ENCODE results near the gene IVD.

Gene IVD

GRCh38 chr15:40377606-40378005 lies 28.0 kb upstream of the IVD start:
- no peak for DNase-seq (ENCODE audit: low spot score)

DNA sequence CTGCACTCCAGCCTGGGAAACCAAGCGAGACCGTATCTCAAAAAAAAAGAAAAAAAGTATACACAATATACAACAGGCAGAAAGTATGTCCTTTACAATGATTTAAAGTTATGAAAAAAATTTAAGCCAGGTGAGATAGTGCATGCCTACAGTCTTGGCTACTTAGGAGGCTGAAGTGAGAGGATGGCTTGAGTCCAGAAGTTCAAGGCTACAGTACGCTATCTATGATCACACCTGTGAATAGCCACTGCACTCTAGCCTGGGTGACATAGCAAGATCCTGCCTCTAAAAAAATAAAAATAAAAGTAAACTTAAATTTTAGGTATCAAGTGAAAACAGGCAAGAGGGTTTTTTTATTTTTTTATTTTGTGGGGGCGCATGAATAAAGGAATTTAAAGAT lies 26.2 kb upstream of the IVD start:
- no peak for DNase-seq (ENCODE audit: low spot score)

DNA sequence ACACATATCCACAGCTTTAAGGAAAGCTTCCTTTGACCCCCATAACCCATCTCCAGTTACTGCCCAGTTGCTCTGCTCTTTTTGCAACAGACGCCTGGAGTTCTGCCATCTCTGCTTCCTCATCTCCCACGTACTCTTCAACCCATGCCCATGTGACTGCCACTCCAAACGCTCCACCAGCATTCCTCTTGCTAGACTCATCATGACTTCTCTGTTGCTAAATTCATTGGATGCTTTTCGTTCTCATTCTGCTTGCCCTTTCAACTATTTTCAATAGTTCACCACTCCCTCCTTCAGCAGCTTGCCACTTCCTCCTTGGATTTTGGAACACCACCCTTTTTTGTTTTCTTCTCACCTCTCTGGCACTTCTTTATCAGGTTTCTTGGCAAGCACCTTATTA lies 25.7 kb upstream of the IVD start:
- DNase-seq (ENCODE audit: low spot score): no peak

GRCh38 chr15:40380636-40381035 lies 25.0 kb upstream of the IVD start:
- DNase-seq (ENCODE audit: low spot score): no peak

- no peak for DNase-seq (ENCODE audit: low spot score)
Measured at GRCh38 chr15:40381818-40382529, 23.6 kb upstream of the IVD start.

- peak; percentile 97 for DNase-seq (ENCODE audit: low spot score)
Measured at GRCh38 chr15:40382580-40383456, 22.8 kb upstream of the IVD start, which contains the start of gene KNSTRN. TSS of gene KNSTRN (plus strand) at chr15:40382721. CDS start at chr15:40382836, 115 bp downstream.

- DNase-seq (ENCODE audit: low spot score): no peak
Measured at GRCh38 chr15:40386480-40386879, 19.1 kb upstream of the IVD start.

DNA sequence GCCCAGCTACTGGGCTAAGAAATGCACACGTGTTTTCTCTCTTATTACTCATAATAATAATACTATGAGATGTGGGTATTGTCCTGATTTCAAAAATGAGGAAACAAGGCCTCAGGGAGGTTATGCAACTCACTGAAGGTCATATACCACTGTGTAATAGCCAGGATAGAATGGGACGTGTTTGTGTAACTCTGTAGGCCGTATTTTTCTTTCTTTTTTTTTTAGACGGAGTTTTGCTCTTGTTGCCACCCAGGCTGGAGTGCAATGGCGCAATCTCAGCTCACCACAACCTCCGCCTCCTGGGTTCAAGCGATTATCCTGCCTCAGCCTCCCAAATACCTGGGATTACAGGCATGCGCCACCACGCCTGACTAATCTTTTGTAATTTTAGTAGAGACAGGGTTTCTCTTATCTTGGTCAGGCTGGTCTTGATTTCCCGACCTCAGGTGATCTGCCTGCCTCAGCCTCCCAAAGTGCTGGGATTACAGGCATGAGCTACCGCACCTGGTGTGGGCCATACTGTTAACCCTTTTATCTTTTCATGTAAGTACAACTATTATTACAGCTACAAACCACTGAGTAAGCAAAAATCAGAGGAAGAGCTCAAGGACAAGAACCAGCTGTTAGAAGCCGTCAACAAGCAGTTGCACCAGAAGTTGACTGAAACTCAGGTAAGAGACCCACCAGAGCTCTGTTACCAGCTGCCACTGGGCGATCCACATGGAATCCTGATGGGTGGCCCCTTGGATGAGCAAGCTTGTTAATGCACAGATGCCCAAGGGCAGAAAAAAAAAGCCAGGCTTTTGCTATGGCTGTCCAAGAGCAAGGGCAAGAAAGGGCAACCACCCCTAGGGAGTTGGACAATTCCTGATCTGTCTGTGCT lies 16.4 kb upstream of the IVD start:
- no peak for DNase-seq (ENCODE audit: low spot score)

DNA sequence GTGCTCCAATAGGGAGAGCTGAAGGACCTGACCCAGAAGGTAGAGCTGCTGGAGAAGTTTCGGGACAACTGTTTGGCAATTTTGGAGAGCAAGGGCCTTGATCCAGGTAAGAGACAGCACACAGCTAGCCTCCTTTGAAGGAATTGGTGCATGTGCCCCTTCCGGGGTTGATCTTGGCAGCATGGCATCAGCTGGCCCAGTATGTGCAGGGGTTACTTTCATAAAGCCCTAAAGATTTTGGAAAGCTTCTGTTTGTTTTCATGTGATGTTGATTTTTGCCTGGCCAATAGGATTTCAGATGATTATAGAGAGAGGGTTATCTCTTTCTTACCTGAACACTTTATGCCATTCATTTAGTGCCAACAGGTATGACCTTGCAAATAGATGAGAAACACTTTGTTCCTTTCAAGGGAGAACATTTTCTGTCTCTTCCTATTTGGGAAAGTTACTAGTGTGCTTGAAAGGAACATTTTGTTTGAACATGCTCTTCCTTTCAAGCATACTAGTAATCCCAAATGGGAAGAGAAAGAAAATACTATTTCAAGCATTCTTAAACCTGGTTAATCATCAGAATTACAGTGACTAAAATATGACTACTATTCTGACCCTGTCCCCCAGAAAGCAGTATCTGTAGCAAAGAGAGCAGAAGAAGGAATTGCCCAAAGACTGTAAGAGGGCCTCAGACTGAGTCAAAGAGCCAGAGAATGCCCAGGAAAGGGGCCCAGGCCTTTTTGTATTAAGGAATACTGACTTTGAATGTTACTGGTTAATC lies 15.6 kb upstream of the IVD start:
- DNase-seq (ENCODE audit: low spot score): no peak

- DNase-seq (ENCODE audit: low spot score): no peak
Measured at GRCh38 chr15:40392986-40393948, 12.3 kb upstream of the IVD start.

DNA sequence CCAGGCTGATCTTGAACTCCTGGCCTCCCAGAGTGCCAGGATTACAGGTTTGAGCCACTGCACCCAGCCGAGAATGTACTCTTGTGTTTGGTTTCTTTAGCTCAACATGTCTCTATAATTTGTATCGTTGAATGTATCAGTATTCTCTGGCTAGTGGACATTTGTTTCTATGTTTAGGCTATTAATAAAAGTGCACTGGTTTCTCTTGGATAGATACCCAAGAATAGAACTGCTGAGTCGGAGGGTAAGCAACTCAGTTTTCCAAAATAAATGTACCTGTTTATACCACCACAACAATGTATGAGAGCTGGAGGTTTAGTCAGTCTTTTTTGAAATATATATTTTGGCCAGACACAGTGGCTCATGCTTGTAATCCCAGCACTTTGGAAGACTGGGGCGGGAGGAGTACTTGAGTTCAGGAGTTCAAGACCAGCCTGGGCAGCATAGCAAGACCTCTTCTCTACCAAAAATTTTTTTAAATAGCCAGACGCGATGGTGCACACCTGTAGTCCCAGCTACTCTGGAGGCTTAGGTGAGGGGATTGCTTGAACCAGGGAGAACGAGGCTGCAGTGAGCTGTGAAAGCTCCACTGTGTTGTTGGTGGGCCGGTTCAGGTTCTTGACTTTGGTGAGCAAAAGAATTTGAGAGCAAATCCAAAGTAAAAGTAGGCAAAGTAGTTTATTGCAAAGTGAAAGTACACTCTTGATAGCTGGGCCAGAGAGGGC lies 7.7 kb upstream of the IVD start:
- no peak for DNase-seq (ENCODE audit: low spot score)

DNA sequence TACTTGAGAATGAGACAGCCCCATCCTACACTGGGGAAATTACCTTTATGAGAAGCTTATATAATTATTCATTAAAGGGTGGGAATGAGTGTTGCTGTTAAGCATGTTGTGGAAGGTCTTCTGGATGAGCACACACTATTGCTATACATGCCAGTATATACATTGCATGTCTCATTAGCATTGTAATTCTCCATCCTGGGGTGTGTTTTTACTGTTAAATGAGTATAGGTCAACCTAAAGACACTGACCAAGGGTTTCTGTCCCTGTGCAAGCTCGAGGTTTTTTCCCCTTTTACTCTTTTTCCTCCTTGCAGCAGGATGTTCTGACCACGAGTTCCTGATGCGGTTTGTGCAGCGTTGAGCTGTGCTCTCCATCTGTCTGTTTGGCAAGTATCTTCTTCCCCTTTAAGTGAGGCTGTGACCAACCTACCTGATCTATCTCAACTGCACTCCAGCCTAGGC lies 7.2 kb upstream of the IVD start:
- DNase-seq (ENCODE audit: low spot score): no peak

GRCh38 chr15:40399370-40399769 lies 6.2 kb upstream of the IVD start:
- DNase-seq (ENCODE audit: low spot score): no peak

GRCh38 chr15:40407330-40407990 lies 1.9 kb downstream of the IVD start:
- no peak for DNase-seq (ENCODE audit: low spot score)

DNA sequence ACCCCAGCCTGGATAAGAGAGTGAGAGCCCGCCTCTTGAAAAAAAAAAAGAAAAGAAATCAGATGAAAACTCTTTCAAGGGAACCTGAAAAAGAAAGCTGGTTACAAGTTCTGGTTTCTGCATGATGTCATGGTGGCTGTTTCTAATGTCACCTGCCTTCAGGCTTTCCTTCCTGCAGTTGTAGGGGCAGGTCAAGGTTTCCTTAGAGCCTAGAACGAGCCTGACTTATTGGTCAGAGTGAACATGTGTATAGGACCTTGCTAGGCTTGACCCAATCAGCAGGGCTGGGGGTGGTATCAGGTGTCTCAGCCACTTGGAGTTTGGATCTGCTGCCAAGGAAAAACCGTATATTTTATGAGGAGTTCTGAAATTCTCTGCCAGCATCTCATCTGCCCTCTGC lies 3.8 kb downstream of the IVD start:
- no peak for DNase-seq (ENCODE audit: low spot score)

GRCh38 chr15:40410476-40410875 lies 4.9 kb downstream of the IVD start:
- no peak for DNase-seq (ENCODE audit: low spot score)

DNA sequence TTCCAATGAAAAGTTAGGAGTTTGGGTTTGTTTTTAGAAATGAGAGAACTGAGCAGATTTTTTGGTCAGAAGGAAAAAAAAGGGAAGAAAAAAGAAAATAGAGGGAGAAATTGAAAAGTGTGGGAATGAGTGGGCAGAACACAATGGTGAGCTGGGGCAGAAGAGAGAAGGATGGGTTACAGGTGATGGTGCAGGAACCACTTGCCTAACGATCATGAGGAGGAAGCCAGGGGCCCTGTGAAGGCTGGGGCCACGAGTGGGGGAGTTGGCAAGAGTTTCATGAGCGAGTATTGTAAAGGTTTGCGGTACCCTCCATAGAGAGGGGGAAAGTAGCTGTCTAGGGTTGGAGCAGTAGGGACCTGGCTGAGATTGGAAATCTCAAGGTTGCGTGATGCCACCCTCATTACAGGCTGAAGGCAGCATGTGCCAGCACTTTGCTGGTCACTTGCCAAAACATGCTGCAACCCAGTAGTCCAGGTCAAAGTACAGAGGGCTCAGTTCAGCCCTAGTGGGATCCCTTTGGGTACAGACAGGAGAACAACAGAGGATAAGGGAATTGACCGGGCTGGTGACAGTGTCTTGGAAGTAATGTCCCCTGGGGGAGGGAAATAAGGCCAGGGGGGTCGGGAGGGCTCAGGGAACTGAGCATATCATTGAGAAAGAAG lies 6.6 kb downstream of the IVD start:
- no peak for DNase-seq (ENCODE audit: low spot score)

- no peak for DNase-seq (ENCODE audit: low spot score)
Measured at GRCh38 chr15:40413036-40413435, 7.4 kb downstream of the IVD start.
